ENCODE results near the gene RASD2.

RASD2 gene

DNA sequence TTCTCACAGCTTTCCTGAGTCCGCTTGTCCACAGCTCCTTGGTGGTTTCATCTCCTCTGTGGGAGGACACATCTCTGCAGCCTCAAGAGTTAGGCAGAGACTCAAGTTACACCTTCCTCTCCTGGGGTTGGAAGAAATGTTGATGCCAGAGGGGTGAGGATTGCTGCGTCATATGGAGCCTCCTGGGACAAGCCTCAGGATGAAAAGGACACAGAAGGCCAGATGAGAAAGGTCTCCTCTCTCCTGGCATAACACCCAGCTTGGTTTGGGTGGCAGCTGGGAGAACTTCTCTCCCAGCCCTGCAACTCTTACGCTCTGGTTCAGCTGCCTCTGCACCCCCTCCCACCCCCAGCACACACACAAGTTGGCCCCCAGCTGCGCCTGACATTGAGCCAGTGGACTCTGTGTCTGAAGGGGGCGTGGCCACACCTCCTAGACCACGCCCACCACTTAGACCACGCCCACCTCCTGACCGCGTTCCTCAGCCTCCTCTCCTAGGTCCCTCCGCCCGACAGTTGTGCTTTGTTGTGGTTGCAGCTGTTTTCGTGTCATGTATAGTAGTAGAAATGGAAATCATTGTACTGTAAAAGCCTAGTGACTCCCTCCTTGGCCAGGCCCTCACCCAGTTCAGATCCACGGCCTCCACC is 11.7 kb downstream of the RASD2 start:
- peak; percentile 65 for DNase-seq (ENCODE audit: low spot score)
- no peak overlapping the region for H3K27ac ChIP-seq
- ChIA-PET CTCF (no interaction called here), POLR2A (ENCODE audit: low non-redundant PET) (no interaction called here)
- TF ChIP-seq, protein P1, sequence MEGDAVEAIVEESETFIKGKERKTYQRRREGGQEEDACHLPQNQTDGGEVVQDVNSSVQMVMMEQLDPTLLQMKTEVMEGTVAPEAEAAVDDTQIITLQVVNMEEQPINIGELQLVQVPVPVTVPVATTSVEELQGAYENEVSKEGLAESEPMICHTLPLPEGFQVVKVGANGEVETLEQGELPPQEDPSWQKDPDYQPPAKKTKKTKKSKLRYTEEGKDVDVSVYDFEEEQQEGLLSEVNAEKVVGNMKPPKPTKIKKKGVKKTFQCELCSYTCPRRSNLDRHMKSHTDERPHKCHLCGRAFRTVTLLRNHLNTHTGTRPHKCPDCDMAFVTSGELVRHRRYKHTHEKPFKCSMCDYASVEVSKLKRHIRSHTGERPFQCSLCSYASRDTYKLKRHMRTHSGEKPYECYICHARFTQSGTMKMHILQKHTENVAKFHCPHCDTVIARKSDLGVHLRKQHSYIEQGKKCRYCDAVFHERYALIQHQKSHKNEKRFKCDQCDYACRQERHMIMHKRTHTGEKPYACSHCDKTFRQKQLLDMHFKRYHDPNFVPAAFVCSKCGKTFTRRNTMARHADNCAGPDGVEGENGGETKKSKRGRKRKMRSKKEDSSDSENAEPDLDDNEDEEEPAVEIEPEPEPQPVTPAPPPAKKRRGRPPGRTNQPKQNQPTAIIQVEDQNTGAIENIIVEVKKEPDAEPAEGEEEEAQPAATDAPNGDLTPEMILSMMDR (conservative IDR thresholded peaks at IDR 0.05; ENCODE audit: low read depth): no peak

DNA sequence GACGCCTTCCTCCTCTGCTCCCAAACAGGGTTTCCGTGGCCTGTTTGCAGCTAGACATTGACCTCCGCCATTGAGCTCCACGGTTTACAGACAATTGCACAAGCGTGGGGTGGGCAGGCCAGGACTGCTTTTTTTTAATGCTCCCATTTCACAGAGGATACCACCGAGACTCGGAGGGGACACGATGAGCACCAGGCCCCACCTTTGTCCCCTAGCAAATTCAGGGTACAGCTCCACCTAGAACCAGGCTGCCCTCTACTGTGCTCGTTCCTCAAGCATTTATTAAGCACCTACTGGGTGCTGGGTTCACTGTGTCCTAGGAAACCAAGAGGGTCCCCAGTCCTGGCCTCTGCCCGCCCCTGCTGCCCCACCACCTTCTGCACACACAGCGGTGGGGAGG is 12.2 kb downstream of the RASD2 start:
- ChIA-PET POLR2A (ENCODE audit: low non-redundant PET) (no interaction called here), CTCF (no interaction called here)
- no peak overlapping the region for H3K27ac ChIP-seq
- DNase-seq (ENCODE audit: low spot score): no peak
- TF ChIP-seq, protein P1 (conservative IDR thresholded peaks at IDR 0.05; ENCODE audit: low read depth): no peak

DNA sequence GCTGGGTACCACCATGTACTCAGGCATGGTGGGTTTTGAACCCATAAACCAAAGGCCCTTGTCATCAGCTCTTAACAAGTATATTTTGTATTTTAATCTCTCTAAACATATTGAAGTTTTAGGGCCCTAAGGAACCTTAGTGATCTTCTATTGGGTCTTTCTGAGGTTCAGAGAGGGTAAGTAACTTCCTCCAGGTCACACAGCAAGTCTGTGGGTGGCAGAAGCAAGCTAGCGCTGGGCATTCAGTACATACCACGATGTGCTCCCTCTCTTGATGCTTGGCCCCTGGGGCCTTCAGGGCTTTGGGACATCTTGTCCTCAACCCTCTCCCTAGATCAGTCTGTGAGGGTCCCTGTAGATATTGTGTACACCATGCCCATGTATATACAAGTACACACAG is 12.7 kb downstream of the RASD2 start:
- ChIA-PET POLR2A (ENCODE audit: low non-redundant PET) (no interaction called here), CTCF (no interaction called here)
- H3K27ac ChIP-seq: no peak overlapping the region

DNA sequence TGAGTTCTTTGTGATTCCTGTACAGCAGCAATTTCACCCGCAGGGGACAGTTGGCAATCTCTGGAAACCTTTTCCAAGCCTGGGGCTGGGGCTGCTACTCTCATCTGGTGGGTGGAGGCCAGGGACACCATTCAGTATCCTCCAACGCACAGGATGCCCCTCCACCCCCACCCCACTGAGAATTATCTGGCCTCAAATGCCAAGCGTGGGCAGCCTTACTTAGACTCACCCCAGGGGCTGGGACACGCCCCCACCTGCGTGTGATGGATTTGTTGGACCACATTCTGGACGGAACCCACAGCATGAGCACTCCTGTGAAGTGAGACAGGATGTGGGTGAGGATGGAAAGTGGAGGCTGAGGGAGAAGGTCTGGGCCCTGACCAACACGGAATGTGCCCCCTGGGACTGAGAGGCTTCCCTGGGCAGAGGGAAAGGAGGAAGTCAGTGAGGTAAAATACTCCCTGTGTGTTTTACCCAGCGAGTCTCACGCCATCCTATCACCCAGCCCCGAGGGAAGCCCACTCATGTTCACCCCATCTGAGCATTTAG is 13.7 kb downstream of the RASD2 start:
- ChIA-PET POLR2A (ENCODE audit: low non-redundant PET) (no interaction called here), CTCF (no interaction called here)
- TF ChIP-seq, protein P1 (conservative IDR thresholded peaks at IDR 0.05; ENCODE audit: low read depth): no peak
- no peak for DNase-seq (ENCODE audit: low spot score)
- no peak overlapping the region for H3K27ac ChIP-seq

More for the DNA sequence above, 12.7 kb downstream of the RASD2 start:
- TF ChIP-seq, protein P1 (conservative IDR thresholded peaks at IDR 0.05; ENCODE audit: low read depth): no peak
- DNase-seq (ENCODE audit: low spot score): no peak

DNA sequence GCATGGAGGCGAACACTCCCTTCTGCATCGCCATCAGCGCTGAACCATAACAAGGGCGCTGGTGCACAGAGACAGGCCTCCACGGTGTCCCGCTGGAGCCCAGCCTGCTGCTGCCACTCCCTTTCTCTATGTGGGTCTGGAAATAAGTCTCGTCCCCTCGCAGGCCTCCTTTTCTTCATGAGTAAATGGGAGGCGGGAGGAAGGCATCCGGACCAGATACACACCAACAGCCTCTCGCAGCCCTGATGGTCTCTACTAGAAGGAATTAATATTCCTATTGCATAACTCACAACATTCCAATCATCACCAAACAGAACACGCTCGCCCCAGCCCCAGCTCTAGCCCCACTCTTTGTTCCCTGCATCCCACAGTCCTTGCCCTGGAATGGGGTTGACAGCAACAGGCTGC is 14.9 kb downstream of the RASD2 start:
- TF ChIP-seq, protein P1 (conservative IDR thresholded peaks at IDR 0.05; ENCODE audit: low read depth): no peak
- DNase-seq (ENCODE audit: low spot score): no peak
- CTCF ChIA-PET: no interaction called here
- no peak overlapping the region for H3K27ac ChIP-seq
- POLR2A ChIA-PET (ENCODE audit: low non-redundant PET): no interaction called here

DNA sequence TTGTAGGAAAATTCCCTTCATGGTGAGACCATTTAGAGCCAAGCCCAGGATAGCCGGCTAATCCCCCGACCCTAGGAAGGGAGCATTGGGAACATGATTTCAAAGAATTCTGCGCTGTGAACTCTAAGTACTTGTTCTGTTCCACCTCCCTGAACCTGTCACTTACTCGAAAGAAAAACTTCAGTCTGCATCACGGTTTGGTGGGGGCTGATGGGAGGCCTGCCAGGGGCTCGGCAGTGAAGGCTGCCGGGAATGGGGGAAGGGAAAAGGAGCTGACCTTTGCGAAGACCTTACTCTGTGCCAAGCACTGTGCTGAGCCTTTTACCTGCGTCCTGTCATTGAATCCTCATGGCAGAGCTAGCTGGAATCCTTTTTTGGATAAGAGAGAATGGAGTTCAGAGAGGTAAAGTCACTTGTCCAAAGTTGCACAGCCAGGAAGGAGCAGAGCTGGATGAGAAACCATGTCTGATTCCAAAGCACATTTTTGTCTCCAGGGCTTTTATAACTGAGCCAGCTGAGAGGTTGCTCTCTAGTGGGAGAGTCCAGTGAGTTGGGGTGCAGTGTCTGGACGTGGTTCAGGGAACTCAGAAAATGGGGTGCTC is 15.4 kb downstream of the RASD2 start:
- CTCF ChIA-PET: interaction anchor here (0.9 kb wide), 1 partner anchor 125 kb away, joined by 4 read pairs; no protein-coding TSS in a partner anchor

More for the DNA sequence above, 15.4 kb downstream of the RASD2 start:
- POLR2A ChIA-PET (ENCODE audit: low non-redundant PET): no interaction called here
- DNase-seq (ENCODE audit: low spot score): no peak
- no peak overlapping the region for H3K27ac ChIP-seq
- TF ChIP-seq, protein P1 (conservative IDR thresholded peaks at IDR 0.05; ENCODE audit: low read depth): no peak
